Measurements from ENCODE around the gene LRRC45. TPM values are rescaled to one million over a fixed set of nuclear protein-coding genes. Genes with fewer than 3 reads are reported as not detected.

Gene LRRC45
- total and polyA plus RNA-seq, 12 donors: 1.2 to 24.5 (median 12.6) TPM

GRCh38 chr17:82018989-82019689, 4.0 kb upstream of the LRRC45 start:
- no peak for DNase-seq
- H3K9me3 ChIP-seq (replicated peaks in 1 of 3): no peaks in the 10 kb centered on the region
- H3K4me1 ChIP-seq (replicated peaks in 1 of 2): peaks cover 20 to 22% of the 10 kb centered on the region in 2 donors
- TF ChIP-seq CTCF (IDR thresholded peaks at IDR 0.05) (no peak), POLR2A (IDR thresholded peaks at IDR 0.05) (no peak)
- 84 to 86% (median 85%) methylated on average over 22 to 33 of the region's 33 CpGs for WGBS, 4 donors
- H3K27me3 ChIP-seq: no peaks in the 10 kb centered on the region
- no peaks in the 10 kb centered on the region for H3K36me3 ChIP-seq (replicated peaks in 1 of 2)
- no peak overlapping the region for H3K27ac ChIP-seq
- intact Hi-C loops (cut with DNase I): no loop called here
- H3K4me3 ChIP-seq: no peak overlapping the region

- Histone ChIP-seq H3K36me3 (replicated peaks in 1 of 2) (no peaks in the 10 kb centered on the region), H3K4me1 (replicated peaks in 1 of 2) (peaks cover 21 to 27% of the 10 kb centered on the region in 2 donors), H3K4me3 (no peak overlapping the region), H3K27me3 (no peaks in the 10 kb centered on the region), H3K9me3 (replicated peaks in 1 of 3) (no peaks in the 10 kb centered on the region), H3K27ac (no peak overlapping the region)
- TF ChIP-seq CTCF (IDR thresholded peaks at IDR 0.05) (peak; percentile 29 to 62 (median 46)), POLR2A (IDR thresholded peaks at IDR 0.05) (no peak)
- intact Hi-C loops (cut with DNase I): loop anchor here (2.0 to 10.0 kb wide), 3 partner anchors 59 to 275 kb away; partner anchors contain the start of gene NOTUM (in 1 of the 2)
- peak in 5 of 7 donors; percentile 47 to 72 (median 59) for DNase-seq
- WGBS, 4 donors: 60 to 79% (median 64%) methylated on average over 4 to 34 of the region's 34 CpGs
Measured at GRCh38 chr17:82019690-82020571, 3.2 kb upstream of the LRRC45 start.

- Histone ChIP-seq H3K27ac (no peak overlapping the region), H3K4me1 (replicated peaks in 1 of 2) (peaks cover 21 to 27% of the 10 kb centered on the region in 2 donors), H3K36me3 (replicated peaks in 1 of 2) (no peaks in the 10 kb centered on the region), H3K9me3 (replicated peaks in 1 of 3) (no peaks in the 10 kb centered on the region), H3K27me3 (no peaks in the 10 kb centered on the region), H3K4me3 (no peak overlapping the region)
- TF ChIP-seq CTCF (IDR thresholded peaks at IDR 0.05) (no peak), POLR2A (IDR thresholded peaks at IDR 0.05) (no peak)
- intact Hi-C loops (cut with DNase I): loop anchor here (2.0 to 10.0 kb wide), 3 partner anchors 60 to 274 kb away; partner anchors contain the start of gene NOTUM (in 1 of the 2)
- no peak for DNase-seq
- 78 to 81% (median 80%) methylated on average over 12 to 14 of the region's 14 CpGs for WGBS, 4 donors
Measured at GRCh38 chr17:82020572-82021106, 2.5 kb upstream of the LRRC45 start.

All from adrenal gland (tissue), 12 donors.